Measurements from ENCODE around the gene LIFR.

LIFR gene

DNA sequence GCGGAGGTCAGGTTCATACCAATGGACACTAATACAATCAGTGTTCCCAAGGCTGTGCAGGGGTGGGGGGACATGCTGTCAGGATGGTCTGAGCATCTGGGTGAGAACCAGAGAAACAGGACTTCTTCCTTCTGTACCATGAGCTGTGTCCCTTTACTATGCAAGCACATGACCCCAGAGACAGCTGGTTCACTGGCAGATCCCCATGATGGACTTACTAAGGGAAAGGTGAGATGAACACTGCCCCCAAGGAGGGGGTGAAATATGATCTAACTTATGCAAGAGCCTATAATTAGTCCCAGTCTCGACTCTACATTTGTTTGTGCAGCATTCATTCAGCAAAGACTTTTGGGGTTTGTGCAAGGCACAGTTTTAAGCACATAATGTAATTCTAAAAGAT, 91.4 kb downstream of the LIFR start:
- no peak for DNase-seq

DNA sequence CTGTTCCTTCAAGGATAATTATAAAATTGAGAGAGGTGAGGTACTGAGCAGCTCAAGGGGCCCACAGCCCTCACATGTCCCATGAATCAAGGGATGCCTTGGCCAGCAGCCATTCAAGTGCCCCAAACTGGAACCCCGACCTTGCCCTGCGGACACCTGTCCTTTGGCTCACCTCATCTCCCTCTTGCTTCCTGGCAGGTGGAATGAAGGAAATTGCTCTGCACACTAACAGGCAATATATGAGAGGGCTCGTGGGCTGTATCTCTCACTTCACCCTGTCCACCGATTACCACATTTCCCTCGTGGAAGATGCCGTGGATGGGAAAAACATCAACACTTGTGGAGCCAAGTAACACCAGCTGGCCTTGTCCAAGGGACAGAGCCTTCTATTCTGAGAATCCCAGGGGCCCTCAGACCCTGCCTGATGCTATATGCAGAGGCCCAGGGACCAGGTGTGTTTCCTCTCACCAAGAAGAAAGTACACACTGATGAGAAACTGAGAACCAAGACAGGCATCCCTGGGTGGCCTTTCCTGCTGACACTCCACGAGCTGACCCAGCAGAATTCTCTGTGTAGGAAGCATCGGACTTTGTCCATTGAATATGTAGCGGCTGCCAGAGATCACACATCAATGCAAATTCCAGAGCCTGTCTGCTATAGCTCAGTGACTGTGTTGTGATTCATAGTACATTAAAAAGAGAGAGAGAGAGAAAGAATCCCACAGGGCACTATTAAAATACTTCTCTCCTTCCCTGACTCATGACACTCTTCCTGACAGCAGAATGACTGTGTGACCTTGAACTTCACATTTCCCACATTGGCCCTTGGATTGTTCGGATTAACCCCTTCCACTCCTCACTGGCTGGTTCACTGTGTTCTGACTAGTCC, 92.6 kb downstream of the LIFR start:
- peak; percentile 98 for DNase-seq

DNA sequence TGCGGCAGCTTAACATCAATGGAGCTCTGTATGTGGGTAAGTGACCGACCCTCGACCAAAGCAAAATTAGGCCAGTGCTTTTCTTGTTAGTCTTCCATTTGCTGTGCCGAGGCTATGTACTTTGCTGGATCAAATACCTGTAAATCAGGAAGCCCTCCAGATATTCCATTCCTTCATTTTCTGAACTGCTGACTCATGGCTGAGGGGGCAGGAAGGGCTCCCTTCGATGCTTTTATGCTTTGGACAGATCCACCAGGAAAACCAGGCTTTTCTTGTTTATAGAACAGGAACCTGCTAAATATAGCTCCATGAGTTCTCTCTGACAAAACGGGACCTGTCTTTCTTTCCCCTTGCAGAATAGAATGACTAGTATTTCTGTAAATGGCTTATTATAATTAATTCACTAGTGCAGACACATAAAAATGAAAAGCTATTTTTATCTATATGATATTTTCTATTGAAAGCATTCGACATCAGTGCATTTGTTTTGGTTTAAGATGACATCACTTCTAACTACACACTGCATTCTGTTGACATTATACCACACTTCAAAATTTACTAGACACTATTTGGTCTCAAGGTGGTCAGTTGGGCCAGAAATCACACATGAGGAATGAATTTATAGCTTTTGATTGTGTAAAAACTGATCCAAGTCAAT, 93.3 kb downstream of the LIFR start:
- peak; percentile 9 for DNase-seq

GRCh38 chr5:38458174-38458573, 98.3 kb downstream of the LIFR start:
- DNase-seq, result no peak

DNA sequence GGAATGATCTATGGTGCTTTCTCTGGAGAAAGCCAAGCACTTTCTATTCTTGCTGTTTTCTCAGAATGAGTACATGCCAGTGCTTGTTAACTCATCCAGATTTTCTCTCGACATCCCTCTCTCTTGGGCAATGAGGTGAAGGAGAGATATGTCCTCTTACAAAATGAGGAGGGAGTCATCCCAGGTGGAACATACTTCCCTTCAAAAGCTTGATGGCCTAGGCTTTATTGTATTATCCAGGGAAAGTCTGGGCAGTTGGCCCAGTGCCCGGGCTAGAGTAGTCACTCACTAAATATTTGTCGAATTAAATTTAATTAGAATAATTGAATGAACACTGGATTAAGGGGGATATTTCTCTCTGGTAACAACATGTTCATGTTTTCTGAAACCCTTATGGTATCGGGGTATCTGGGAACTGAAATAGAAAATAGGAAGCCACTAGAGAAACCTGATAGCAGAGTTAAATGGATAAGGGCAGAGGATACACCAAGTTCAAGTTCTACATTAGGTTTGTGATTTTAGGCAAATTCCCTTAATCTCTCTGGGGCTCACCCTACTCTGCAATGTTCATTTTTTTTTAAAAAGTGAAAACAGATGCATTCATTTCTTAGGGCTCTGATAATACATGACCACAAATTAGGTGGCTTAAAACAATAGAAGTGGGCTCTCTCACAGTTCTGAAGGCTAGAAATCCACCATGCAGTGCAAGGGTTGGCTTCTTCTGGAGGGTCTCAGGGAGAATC, 99.6 kb downstream of the LIFR start:
- DNase-seq, result no peak

- no peak for DNase-seq
Measured at GRCh38 chr5:38455796-38456330, 100.6 kb downstream of the LIFR start.

DNA sequence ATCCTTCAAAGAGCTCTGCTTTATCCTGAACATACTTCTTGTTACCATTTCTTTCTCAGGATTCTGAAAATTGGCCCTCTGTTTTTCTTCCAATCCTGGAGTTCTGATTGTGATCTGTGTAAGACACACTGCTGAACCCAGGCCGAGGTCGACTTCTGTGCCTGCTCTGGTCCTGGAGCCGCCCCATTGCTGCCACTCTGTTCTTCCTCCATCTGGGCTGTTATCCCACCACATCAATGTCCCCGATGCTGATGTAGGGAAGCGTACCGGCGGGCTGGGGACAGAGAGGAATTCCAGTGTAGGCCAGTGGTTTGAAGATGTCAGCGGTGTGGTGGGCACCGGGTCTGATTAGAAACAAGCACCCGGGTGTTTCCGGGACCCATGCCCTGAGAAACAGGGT, 102.5 kb downstream of the LIFR start:
- no peak for DNase-seq

DNA sequence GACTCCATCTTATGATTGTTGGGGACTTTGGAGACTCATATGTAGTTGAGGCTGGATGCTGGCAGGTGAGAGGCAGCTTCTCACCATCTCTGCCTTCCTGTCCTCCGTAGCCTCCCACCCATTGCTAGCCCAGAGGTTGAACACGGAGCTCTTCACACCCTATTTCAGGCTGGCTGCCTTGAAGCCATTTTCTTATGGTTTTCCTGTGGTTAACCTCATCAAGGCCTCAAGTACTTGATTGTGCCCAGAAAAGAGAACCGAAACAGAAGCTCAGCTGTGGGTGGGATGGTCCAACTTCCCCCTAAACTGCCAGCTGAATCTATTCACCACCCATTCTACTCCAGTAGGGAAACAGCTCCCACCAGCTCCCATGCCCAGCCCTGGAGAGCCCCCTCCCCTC, 102.9 kb downstream of the LIFR start:
- no peak for DNase-seq

DNA sequence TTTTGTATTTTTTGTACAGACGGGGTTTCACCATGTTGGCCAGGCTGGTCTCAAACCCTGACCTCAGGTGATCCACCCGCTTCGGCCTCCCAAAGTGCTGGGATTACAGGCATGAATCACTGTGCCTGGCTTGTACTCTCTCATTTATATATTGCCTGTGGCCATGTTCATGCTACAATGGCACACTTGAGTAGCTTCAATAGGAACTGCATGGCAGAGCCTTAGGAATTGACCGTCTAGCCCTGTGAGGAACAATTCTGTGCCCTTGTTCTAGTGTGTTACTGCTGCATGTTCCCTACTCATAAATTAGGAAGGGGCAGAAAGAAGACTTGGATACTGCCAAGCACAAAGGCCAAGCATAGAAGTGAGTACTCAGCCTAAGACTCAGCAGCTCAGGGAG, 104.2 kb downstream of the LIFR start:
- no peak for DNase-seq

DNA sequence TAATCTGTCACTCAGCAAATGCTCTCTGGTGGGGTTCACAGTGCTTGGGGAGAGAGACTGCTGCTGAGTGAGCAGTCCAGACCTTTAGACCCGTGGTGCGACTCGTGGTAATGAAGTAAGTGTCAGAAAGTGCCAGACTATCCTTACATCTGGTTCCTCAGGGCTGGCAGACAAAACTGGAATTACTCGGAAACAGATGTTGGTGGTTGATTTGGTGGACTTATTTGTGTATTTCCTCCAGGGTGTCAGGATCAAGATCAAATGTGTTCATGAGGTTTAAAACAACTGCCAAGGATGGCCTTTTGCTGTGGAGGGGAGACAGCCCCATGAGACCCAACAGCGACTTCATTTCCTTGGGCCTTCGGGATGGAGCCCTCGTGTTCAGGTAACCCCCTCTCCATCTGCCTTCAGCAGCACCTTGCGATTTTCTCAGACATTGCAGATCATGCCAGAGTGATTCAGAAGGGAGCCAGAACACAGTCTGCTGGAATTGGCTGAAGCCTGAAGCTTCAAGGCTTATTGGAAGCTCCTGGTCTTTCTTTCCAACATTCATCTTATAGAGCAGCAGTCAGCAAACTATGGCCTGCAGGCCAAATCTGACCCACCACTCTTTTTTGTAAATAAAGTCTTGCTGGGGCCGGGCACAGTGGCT, 105.2 kb downstream of the LIFR start:
- no peak for DNase-seq

DNA sequence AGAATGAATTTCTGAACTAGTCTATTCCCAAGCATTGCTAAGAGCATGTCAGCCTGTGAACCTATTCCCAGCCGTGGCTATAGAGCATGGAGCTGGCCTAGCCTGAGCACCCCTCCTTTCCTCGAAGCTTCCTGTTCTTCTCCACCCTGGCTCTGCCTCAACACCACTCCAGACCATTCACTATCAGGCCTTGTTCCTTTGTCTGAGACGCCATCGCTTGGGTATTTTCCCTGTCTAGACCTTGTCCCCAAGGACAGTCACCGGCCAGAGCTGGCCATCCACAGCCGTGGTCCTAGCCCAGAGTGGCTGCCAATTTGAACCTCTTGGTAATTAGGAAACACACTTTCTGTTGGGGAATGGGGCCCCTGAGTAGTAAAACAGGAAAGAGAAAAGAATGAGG, 105.8 kb downstream of the LIFR start:
- no peak for DNase-seq

DNA sequence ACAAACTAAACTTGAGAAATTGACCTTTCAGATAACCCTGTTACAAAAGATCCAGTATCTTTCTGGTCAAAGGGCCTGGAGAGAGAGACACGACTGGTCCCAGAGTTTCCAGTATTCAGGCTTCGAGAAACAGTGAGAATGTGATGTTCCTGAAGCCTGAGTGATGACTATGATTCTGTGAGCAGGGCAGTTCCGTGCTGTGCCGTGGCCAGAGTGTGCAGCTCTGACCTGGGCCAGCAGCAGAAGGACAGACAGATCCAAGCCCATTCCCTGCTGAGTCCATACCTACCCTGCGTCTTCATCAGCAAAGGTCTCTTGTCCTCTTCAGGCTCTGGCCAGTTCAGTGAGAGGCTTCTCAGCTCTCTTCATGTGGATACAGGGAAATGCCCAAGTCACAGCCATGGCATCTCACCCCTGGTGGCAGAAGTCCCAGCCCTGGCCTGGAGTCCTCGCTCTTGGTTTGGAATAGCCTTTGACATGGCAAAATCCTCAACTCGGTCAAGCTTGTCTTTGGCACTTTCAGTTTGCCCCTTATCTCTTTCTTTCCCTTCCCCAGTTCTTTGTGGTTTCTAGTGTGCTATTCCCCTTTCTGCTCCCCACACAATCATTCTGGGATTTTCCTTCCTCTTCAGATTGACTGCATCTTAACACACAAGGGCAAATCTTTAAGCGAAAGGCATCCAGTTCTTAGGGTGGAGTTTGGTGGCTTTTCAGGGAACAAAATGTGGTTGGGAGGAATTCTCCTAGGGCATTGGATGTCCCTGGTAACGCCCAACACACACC, 107.7 kb downstream of the LIFR start:
- DNase-seq, result no peak

GRCh38 chr5:38447786-38448185, 108.7 kb downstream of the LIFR start:
- no peak for DNase-seq

DNA sequence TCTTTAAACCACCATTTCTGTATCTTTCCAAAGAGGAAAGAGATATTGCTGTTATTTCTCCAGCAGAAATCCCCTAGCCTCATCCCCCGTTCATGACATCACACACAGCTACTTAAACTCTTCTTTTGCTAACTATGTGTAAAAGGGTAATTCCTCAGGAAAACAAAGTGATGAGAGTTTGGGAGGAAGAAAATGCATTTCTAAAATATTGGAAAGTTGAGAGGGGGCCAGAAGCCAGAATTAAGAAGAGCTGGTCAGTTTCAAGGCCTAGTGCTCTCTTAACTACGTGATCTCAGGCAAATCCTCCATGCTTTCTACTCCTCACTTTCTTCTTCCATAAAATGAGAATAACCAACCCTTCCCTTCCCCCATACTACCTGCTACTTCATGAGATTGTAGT, 109.4 kb downstream of the LIFR start:
- no peak for DNase-seq

- no peak for DNase-seq
Measured at GRCh38 chr5:38446029-38446522, 110.4 kb downstream of the LIFR start.

DNA sequence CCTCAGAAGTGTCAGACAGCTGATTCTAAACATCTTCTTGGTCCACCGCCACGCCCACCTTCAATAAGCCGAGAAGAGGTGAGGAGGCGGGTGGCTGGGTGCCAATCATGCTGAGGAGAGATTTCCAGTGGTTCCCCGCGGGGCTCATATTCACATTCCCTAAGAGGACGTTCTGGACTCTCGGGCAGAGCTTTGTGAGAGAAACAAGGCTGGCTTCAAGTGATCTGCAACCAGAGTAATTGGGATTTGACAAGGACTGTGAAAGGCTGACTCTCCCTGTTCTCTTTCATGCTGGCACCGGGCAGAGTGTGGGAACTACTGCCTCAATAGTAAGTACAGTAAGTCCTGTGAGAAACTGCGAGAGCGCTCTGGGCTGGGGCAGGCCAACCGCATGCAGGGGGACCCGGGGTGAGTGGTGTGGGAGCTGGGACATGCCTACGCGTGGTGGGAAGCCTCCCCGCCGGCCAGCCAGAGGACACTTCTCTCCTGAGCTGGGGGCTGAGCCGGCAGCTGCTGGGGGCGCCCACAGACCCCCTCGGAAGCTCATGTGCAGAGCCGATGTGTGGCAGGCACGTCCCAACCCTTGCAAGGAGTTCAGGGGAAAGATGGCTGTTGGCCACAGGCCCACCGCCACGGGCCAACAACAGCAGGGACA, 110.9 kb downstream of the LIFR start:
- DNase-seq, result no peak

- no peak for DNase-seq
Measured at GRCh38 chr5:38443390-38443789, 113.1 kb downstream of the LIFR start.

- no peak for DNase-seq
Measured at GRCh38 chr5:38442247-38442573, 114.2 kb downstream of the LIFR start.

- peak; percentile 83 for DNase-seq
Measured at GRCh38 chr5:38441453-38442246, 114.8 kb downstream of the LIFR start.

DNA sequence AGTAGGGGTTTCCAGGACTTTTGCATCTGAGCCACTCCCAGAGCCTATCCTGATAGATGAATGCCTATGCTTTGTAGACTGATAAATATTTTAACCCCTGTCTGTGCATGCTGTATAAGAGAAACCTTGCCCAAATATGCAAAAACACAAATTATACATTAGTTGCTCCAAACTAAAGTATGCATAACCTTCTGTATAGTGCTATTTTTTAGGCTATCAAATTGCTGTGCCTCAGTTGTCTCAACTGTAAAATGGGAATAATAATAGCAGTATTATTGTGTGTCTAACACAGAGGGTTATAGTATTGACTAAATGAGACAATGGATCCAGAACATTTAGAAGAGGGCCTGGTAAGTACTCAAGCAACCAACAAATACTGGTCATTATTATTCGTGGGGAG, 117.7 kb downstream of the LIFR start:
- DNase-seq, result no peak
